H1 (cell line): Measurements from ENCODE around the gene TOGARAM1.

Experiments used
- CTCF ChIP-seq, 3 experiments: IDR thresholded peaks; 1 replicate in 2 of 3; 2 replicates in 1 of 3; pipeline versions ENCODE4 v1.5.1 to v1.6.1; 2011; ENCODE audit warnings: low read length in 3 of 3, mild to moderate bottlenecking in 3 of 3, inconsistent platforms in 2 of 3, low read depth in 1 of 3, moderate library complexity in 1 of 3; ENCODE audit not compliant: insufficient read depth in 1 of 3; ENCODE audit errors: control extremely low read depth in 1 of 3
- EP300 ChIP-seq, 2 experiments: IDR thresholded peaks; 1 replicate in 1 of 2; 2 replicates in 1 of 2; pipeline ENCODE4 v1.6.1; 2011 to 2012; ENCODE audit warnings: low read depth in 2 of 2, low read length in 2 of 2, mild to moderate bottlenecking in 2 of 2, borderline replicate concordance in 1 of 2, inconsistent platforms in 1 of 2, moderate library complexity in 1 of 2
- NANOG ChIP-seq: IDR thresholded peaks from 2 replicates; pipeline ENCODE4 v1.6.1; 2011; ENCODE audit warnings: low read length, low read depth, mild to moderate bottlenecking, inconsistent platforms; ENCODE audit not compliant: insufficient read depth, poor library complexity, severe bottlenecking
- POLR2A ChIP-seq, 2 experiments: IDR thresholded peaks; 1 replicate in 1 of 2; 2 replicates in 1 of 2; pipeline ENCODE4 v1.6.1; 2011; ENCODE audit warnings: low read depth in 2 of 2, low read length in 2 of 2, mild to moderate bottlenecking in 2 of 2; ENCODE audit errors: control extremely low read depth in 1 of 2
- SIN3A ChIP-seq, 2 experiments: IDR thresholded peaks in 1 of 2; conservative IDR thresholded peaks in 1 of 2; 2 replicates each; pipeline ENCODE4 v1.6.1; 2011 to 2012; ENCODE audit warnings: low read length in 2 of 2, improper control_type of control experiment in 1 of 2, low read depth in 1 of 2, mild to moderate bottlenecking in 1 of 2
- SRF ChIP-seq: IDR thresholded peaks from 2 replicates; pipeline ENCODE4 v1.6.1; 2011; ENCODE audit warnings: mild to moderate bottlenecking, low read depth, low read length, moderate library complexity

DNA sequence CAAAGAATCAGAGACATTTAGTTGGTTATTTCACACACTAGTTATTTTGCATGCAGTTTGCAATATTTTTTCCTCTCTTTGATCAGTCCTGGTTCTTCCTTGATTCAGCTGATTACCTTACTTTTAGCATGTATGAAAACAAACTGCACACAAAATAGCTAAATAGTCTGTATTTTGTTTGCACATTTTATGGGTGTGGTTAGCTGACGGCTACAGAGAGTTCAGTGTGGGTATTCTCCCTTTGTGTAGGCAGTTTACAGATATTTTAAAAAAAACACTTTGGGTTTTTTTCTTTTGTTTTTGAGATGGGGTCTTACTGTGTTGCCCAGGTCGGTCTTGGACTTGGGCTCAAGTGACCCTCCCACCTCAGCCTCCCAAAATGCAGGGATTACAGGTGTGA lies 28.5 kb downstream of the TOGARAM1 start:
- TF ChIP-seq SRF = no peak
- no peak for TF ChIP-seq CTCF (IDR thresholded peaks at IDR 0.05; ENCODE audit: control extremely low read depth in 1 of 3, insufficient read depth in 1 of 3, low read depth in 1 of 3, low read length in 3 of 3)
- TF ChIP-seq EP300 (IDR thresholded peaks at IDR 0.05; ENCODE audit: borderline replicate concordance in 1 of 2, low read depth in 2 of 2, low read length in 2 of 2) = no peak
- TF ChIP-seq NANOG = no peak
- no peak for TF ChIP-seq POLR2A (IDR thresholded peaks at IDR 0.05; ENCODE audit: control extremely low read depth in 1 of 2, low read depth in 2 of 2, low read length in 2 of 2)
- TF ChIP-seq SIN3A (conservative IDR thresholded peaks at IDR 0.05 in 1 of 2, IDR thresholded peaks at IDR 0.05 in 1 of 2; ENCODE audit: low read depth in 1 of 2, low read length in 2 of 2) = no peak
